ENCODE measurements around the gene STUB1.

Gene STUB1

GRCh38 chr16:651844-652243 lies 28.4 kb upstream of the STUB1 start:
- no peak for DNase-seq
- Mint-ChIP-seq H3K27ac (no peak overlapping the region), H3K27me3 (no peaks in the 10 kb centered on the region), H3K4me3 (no peak overlapping the region), H3K9me3 (no peaks in the 10 kb centered on the region), H3K36me3 (peaks cover 1% of the 10 kb centered on the region), H3K4me1 (peaks cover 17% of the 10 kb centered on the region)
- CTCF ChIA-PET: interaction anchor here (1.2 kb wide), 1 partner anchor 12 kb away, joined by 3 read pairs; no protein-coding TSS in a partner anchor

- no peaks in the 10 kb centered on the region for H3K9me3 Mint-ChIP-seq
- no peak for DNase-seq
- H3K36me3 Mint-ChIP-seq: peaks cover 1% of the 10 kb centered on the region
- H3K4me1 Mint-ChIP-seq: peaks cover 17% of the 10 kb centered on the region
- no peak overlapping the region for H3K4me3 Mint-ChIP-seq
- H3K27ac Mint-ChIP-seq: no peak overlapping the region
- no peaks in the 10 kb centered on the region for H3K27me3 Mint-ChIP-seq
- CTCF ChIA-PET: interaction anchor here (1.1 kb wide), 1 partner anchor 73 kb away, joined by 3 read pairs; no protein-coding TSS in a partner anchor
These were observed 27.5 kb upstream of the STUB1 start for GRCh38 chr16:652454-653305.

- H3K4me3 Mint-ChIP-seq: no peak overlapping the region
- DNase-seq: no peak
- no peaks in the 10 kb centered on the region for H3K27me3 Mint-ChIP-seq
- H3K9me3 Mint-ChIP-seq: no peaks in the 10 kb centered on the region
- H3K36me3 Mint-ChIP-seq: peaks cover 1% of the 10 kb centered on the region
- H3K27ac Mint-ChIP-seq: no peak overlapping the region
- CTCF ChIA-PET: no interaction called here
- peaks cover 10% of the 10 kb centered on the region for H3K4me1 Mint-ChIP-seq
These were observed 26.2 kb upstream of the STUB1 start for GRCh38 chr16:654034-654433.

GRCh38 chr16:657487-657886 lies 22.7 kb upstream of the STUB1 start:
- Mint-ChIP-seq H3K4me1 (peaks cover 5% of the 10 kb centered on the region), H3K27ac (no peak overlapping the region), H3K4me3 (no peak overlapping the region), H3K27me3 (no peaks in the 10 kb centered on the region), H3K36me3 (peaks cover 1% of the 10 kb centered on the region), H3K9me3 (no peaks in the 10 kb centered on the region)
- no peak for DNase-seq
- CTCF ChIA-PET: no interaction called here

GRCh38 chr16:658679-659571 lies 21.3 kb upstream of the STUB1 start:
- H3K27me3 Mint-ChIP-seq: no peaks in the 10 kb centered on the region
- no peak overlapping the region for H3K4me3 Mint-ChIP-seq
- CTCF ChIA-PET: interaction anchor here (1.2 kb wide), 1 partner anchor 9 kb away, joined by 4 read pairs; no protein-coding TSS in a partner anchor
- no peak overlapping the region for H3K27ac Mint-ChIP-seq
- no peaks in the 10 kb centered on the region for H3K9me3 Mint-ChIP-seq
- no peak for DNase-seq
- H3K4me1 Mint-ChIP-seq: peaks cover 5% of the 10 kb centered on the region
- no peaks in the 10 kb centered on the region for H3K36me3 Mint-ChIP-seq

GRCh38 chr16:659618-660017 lies 20.6 kb upstream of the STUB1 start:
- no peak for DNase-seq
- no peaks in the 10 kb centered on the region for H3K9me3 Mint-ChIP-seq
- H3K27ac Mint-ChIP-seq: no peak overlapping the region
- H3K4me1 Mint-ChIP-seq: peaks cover 5% of the 10 kb centered on the region
- no peaks in the 10 kb centered on the region for H3K36me3 Mint-ChIP-seq
- CTCF ChIA-PET: interaction anchor here (1.2 kb wide), 1 partner anchor 9 kb away, joined by 4 read pairs; no protein-coding TSS in a partner anchor
- no peak overlapping the region for H3K4me3 Mint-ChIP-seq
- no peaks in the 10 kb centered on the region for H3K27me3 Mint-ChIP-seq

GRCh38 chr16:660132-660458 lies 20.1 kb upstream of the STUB1 start:
- Mint-ChIP-seq H3K36me3 (no peaks in the 10 kb centered on the region), H3K4me1 (peaks cover 5% of the 10 kb centered on the region), H3K27ac (no peak overlapping the region), H3K9me3 (no peaks in the 10 kb centered on the region), H3K4me3 (no peak overlapping the region), H3K27me3 (no peaks in the 10 kb centered on the region)
- DNase-seq: no peak
- CTCF ChIA-PET: no interaction called here

- H3K9me3 Mint-ChIP-seq: no peaks in the 10 kb centered on the region
- CTCF ChIA-PET: no interaction called here
- peak; percentile 75 for DNase-seq
- peaks cover 5% of the 10 kb centered on the region for H3K4me1 Mint-ChIP-seq
- H3K4me3 Mint-ChIP-seq: no peak overlapping the region
- no peak overlapping the region for H3K27ac Mint-ChIP-seq
- H3K36me3 Mint-ChIP-seq: no peaks in the 10 kb centered on the region
- H3K27me3 Mint-ChIP-seq: no peaks in the 10 kb centered on the region
These were observed 19.6 kb upstream of the STUB1 start for GRCh38 chr16:660459-661183.

GRCh38 chr16:661184-661821 lies 18.9 kb upstream of the STUB1 start:
- Mint-ChIP-seq H3K4me3 (no peak overlapping the region), H3K36me3 (no peaks in the 10 kb centered on the region), H3K27me3 (no peaks in the 10 kb centered on the region), H3K27ac (peak overlapping the region; percentile 11), H3K4me1 (peaks cover 5% of the 10 kb centered on the region), H3K9me3 (no peaks in the 10 kb centered on the region)
- CTCF ChIA-PET: no interaction called here
- no peak for DNase-seq

- CTCF ChIA-PET: no interaction called here
- no peaks in the 10 kb centered on the region for H3K27me3 Mint-ChIP-seq
- no peak overlapping the region for H3K27ac Mint-ChIP-seq
- no peak for DNase-seq
- peaks cover 5% of the 10 kb centered on the region for H3K4me1 Mint-ChIP-seq
- no peaks in the 10 kb centered on the region for H3K36me3 Mint-ChIP-seq
- H3K4me3 Mint-ChIP-seq: no peak overlapping the region
- no peaks in the 10 kb centered on the region for H3K9me3 Mint-ChIP-seq
These were observed 18.1 kb upstream of the STUB1 start for GRCh38 chr16:662095-662494.

- no peak overlapping the region for H3K27ac Mint-ChIP-seq
- H3K27me3 Mint-ChIP-seq: no peaks in the 10 kb centered on the region
- no peaks in the 10 kb centered on the region for H3K36me3 Mint-ChIP-seq
- H3K9me3 Mint-ChIP-seq: no peaks in the 10 kb centered on the region
- peaks cover 8% of the 10 kb centered on the region for H3K4me1 Mint-ChIP-seq
- DNase-seq: no peak
- H3K4me3 Mint-ChIP-seq: no peak overlapping the region
- CTCF ChIA-PET: no interaction called here
These were observed 17.6 kb upstream of the STUB1 start for GRCh38 chr16:662597-662996.

- no peaks in the 10 kb centered on the region for H3K9me3 Mint-ChIP-seq
- H3K27me3 Mint-ChIP-seq: no peaks in the 10 kb centered on the region
- CTCF ChIA-PET: no interaction called here
- DNase-seq: no peak
- H3K36me3 Mint-ChIP-seq: peaks cover 2% of the 10 kb centered on the region
- no peak overlapping the region for H3K4me3 Mint-ChIP-seq
- no peak overlapping the region for H3K27ac Mint-ChIP-seq
- peaks cover 13% of the 10 kb centered on the region for H3K4me1 Mint-ChIP-seq
These were observed 13.6 kb upstream of the STUB1 start for GRCh38 chr16:666572-666971.

GRCh38 chr16:667113-667779 lies 13.0 kb upstream of the STUB1 start:
- H3K27me3 Mint-ChIP-seq: no peaks in the 10 kb centered on the region
- H3K27ac Mint-ChIP-seq: peak overlapping the region; percentile 84
- peaks cover 2% of the 10 kb centered on the region for H3K36me3 Mint-ChIP-seq
- CTCF ChIA-PET: interaction anchor here (1.2 to 1.4 kb wide), 3 partner anchors 14 to 75 kb away, joined by 4 to 6 read pairs (median 5); no protein-coding TSS in a partner anchor
- H3K9me3 Mint-ChIP-seq: no peaks in the 10 kb centered on the region
- peaks cover 13% of the 10 kb centered on the region for H3K4me1 Mint-ChIP-seq
- peak overlapping the region; percentile 79 for H3K4me3 Mint-ChIP-seq
- DNase-seq: no peak
